GM21367 (cell line): Measurements from ENCODE around the gene AGPAT2.

Experiments
- ATAC-seq: cut with Tn5 transposase; IDR thresholded peaks from one replicate; pipeline ENCODE4 v1.9.1; 2021; ENCODE audit not compliant: unreplicated experiment

AGPAT2 gene

DNA sequence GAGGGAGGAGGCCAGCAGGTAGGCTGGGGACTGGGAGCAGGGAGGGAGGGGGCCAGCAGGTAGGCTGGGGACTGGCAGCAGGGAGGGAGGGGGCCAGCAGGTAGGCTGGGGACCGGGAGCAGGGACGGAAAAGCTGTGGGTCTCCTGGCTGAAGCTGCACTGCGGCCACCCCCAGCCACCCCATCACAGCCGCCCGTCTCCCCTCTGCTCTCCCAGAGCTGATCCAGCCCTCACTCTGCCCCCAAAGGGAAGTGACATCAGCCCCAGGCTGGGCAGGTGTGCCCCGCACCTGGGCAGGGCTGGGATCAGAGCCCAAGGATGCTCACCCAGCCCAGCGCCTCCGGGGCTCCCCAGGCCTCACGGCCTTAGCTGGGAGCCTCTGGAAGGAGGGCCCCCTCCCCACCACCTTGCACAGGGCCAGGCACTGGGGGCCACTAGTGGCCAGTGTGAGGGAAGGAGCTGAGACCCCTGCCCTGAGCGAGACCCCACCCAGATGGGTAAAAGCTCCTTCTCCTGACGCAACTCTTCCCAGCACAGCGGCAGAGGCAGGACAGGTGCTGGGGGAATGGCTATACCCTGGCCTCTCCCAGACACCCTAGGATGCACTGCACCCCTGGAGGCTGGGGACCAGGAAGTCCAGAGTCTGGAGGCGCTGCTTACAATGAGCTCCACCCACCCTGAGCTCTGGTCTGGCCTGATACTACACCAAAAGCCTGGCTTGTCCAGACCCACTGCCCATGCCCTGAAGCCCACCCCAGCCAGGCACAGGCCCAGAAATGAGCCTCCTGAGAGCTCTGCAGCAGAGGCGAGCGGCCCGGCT, 11.6 kb downstream of the AGPAT2 start:
- no peak for ATAC-seq

DNA sequence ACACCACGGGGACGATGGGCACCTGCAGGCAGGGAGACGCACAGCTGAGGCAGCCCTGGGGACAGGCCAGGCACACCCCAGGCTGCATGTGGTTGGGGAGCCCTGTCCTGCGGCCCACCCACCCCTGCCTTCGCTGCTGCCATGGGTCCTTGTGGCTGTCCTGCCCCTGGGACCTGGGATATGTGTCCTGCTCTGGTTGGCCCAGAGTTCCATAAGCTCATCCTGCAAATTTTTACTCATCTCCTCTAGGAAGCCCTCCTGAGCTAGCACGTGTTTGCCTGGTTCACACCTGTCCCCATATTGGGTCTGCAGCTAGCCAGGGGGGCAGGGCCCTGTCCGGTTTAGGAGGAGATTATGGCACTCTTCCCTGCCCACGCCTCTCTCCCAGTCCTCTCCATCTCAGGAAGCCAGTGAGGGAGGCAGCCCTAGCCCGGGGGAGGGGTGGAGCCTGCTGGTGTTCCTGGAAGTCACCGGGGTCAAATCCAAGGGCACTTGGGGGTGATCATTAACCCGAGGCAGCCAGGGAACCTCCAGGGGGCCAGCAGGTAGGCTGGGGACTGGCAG, 12.4 kb downstream of the AGPAT2 start:
- ATAC-seq, result no peak

DNA sequence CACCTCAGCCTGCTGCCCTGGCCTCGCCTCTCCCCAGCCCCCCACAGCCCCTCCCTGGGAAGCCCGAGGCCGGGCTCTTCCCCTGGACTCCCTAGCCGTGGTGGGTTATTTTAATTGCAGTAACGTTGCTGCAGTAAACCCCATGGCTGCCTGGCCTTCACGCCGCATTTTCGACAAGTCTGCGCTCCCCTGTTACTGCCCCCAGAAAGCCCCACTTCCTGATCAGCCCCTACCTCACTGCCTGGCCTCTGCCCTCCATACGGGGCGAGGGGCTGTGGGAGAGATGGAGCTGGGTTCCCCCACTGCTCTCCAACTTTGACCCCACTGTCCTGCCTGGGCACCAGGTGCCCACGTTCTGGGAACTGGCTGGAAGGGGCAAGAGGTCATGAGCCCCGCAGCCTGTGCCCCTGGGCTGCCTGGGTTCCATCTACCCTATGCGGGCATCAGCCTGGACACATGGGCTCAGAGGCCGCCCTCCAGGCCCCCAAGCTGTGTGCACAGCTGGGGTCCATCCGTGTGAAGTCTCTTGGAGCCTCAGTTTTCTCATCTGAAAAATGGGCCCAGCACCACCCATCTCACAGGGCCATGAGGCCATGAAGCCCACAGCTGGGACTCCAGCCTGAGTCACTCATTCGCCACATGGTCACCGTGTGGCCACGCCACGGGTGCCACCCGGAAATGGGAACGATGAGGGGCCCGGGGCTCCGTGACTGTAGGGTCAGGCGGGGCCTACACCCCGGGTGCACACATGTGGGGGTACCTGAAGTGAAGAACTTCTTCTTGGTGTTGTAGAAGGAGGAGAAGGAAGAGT, 13.1 kb downstream of the AGPAT2 start:
- ATAC-seq, result no peak

DNA sequence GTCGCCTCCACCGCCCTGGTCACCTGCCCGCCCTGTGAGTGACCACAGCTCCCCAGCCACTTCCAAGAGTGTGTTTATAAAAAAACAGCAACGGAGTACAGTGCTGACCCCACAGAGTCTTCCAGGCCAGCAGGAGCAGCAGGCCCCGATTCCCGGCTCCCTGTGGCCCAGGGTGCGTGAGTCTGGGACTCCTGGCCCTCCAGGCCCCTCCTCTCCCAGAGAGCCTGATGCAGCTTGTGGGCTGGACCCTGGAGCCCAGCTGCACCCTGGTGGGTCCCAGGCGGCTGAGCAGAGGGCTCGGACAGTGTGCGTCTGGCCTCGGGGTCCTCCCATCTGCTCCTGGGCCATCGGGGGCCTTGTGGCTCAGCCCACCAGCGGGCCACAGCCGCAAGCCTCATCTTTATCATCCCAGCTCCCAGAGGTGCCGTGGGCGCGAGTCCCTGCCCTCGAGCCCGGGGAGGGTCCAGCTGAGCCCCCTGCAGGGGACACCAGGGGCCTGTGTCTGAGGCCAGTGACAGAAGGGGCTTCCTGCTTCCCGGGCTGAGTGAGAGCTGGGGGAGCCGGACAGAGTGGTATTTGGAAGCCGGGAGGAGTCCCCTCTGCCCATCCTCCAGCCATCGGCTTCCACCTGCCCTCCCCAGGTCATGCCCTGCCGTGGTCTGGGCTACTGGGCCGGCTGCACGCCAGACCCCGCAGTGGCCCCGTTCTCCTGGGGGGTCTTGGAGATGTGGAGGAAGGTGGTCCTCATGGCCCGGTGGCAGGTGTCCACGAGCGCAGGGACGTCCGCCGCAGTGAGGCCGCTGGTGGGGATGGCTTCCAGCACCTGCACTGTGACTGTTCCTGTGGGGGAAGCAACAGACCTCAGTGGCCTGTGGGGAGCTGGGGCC, 13.9 kb downstream of the AGPAT2 start:
- ATAC-seq, result no peak

DNA sequence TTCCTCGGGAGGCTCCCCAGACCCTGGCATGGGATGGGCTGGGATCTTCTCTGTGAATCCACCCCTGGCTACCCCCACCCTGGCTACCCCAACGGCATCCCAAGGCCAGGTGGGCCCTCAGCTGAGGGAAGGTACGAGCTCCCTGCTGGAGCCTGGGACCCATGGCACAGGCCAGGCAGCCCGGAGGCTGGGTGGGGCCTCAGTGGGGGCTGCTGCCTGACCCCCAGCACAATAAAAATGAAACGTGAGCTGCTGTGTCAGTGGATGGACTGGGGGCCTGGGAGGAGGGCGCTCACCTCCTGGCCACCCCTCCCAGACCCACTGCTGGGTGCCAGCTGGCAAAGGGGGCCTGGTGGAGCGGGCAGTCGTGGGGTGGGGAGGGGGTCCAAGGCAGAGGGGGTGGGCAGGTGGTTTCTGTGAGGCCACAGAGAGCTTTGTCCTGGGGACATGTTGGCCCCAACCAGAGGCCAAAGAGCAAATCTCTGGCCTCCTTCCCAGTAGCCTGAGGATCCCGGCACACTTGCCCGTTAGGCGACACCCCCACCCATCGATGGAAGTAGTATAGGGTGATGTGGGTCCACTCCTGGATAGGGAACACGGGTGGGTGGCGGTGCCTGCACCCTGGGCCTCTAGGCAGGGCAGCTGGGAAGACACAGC, 14.7 kb downstream of the AGPAT2 start:
- ATAC-seq, result no peak

GRCh38 chr9:136671646-136672430, 15.4 kb downstream of the AGPAT2 start:
- ATAC-seq, result no peak

- ATAC-seq, result no peak
Measured at GRCh38 chr9:136671254-136671614, 16.0 kb downstream of the AGPAT2 start.

DNA sequence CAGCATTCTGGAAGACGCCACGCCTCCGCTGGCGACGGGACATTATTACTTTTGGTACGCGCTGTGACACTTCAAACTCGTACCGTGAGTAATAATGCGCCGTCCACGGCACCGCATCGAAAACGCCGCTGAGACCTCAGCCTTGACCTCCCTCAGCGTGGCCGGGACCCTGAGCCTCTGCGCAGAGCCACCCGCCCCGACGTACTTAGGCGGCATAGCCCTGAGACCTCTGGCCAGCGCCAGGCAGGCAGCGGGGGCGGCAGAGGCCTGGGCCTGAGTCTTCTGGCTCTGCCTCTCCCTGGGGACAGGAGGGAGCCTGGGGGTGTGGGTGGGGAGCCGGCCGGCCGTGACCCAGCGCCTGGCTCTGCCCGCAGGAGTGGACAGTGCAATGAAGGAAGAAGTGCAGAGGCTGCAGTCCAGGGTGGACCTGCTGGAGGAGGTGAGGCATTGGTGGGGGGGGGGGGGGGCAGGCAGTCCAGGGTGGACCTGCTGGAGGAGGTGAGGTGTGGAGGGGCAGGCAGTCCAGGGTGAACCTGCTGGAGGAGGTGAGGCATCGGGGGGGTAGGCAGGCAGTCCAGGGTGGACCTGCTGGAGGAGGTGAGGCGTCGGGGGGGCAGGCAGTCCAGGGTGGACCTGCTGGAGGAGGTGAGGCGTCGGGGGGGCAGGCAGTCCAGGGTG, 16.5 kb downstream of the AGPAT2 start:
- no peak for ATAC-seq

DNA sequence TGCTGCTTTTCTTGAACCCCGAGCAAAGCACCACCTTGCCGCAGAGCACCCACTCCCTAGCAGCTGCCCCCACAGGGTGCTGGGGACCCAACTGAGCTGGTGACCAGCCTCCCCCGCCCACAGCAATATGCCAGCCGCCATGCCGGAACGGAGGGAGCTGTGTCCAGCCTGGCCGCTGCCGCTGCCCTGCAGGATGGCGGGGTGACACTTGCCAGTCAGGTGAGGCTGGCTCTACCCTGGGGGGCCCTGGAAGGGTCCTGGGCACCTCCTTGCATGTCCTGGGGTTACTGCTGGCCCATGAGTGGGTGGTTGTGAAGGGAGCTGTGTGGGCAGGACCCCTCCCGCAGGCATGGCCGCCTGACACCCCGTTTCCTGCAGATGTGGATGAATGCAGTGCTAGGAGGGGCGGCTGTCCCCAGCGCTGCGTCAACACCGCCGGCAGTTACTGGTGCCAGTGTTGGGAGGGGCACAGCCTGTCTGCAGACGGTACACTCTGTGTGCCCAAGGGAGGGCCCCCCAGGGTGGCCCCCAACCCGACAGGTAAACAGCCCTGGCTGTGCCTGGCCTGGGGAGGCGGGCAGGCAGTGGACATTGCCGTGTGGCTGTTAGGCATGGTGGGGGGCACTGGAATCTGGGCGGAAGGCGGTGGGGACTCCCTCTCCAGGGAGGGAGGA, 17.3 kb downstream of the AGPAT2 start:
- no peak for ATAC-seq

DNA sequence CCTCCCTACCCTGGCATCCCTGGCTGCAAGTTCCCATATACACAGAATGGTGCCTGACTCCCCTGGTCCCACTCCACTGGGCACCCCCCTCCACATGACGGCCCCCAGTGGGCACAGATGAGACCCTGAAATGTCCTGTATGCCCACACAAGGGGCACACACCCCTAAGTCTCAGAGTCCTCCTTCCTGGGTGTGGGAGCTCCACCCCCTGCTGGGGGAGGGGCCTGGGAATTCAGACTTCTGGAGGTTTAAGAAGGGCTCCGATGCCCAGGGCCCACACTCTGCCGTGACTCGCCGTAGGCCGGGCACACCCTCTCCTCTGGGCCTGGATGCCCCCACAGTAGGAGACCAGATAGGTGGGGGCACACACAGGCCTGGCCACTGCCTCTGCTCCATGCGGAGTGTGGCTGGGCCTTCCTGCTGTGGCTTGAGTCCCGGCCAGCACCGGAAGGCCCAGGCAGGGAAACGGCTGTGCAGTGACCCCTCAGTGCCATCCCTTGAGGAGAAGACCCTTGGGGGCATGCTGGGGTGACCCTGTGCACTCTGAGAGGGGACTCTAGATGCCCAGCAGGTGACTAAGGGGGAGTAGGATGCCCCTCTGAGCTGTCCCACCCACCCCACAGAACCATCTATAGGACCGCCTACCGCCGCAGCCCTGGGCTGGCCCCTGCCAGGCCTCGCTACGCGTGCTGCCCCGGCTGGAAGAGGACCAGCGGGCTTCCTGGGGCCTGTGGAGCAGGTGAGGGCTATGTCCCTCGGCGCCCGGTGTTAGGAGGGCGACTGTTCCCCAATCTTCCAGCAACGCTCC, 18.1 kb downstream of the AGPAT2 start:
- ATAC-seq, result no peak

DNA sequence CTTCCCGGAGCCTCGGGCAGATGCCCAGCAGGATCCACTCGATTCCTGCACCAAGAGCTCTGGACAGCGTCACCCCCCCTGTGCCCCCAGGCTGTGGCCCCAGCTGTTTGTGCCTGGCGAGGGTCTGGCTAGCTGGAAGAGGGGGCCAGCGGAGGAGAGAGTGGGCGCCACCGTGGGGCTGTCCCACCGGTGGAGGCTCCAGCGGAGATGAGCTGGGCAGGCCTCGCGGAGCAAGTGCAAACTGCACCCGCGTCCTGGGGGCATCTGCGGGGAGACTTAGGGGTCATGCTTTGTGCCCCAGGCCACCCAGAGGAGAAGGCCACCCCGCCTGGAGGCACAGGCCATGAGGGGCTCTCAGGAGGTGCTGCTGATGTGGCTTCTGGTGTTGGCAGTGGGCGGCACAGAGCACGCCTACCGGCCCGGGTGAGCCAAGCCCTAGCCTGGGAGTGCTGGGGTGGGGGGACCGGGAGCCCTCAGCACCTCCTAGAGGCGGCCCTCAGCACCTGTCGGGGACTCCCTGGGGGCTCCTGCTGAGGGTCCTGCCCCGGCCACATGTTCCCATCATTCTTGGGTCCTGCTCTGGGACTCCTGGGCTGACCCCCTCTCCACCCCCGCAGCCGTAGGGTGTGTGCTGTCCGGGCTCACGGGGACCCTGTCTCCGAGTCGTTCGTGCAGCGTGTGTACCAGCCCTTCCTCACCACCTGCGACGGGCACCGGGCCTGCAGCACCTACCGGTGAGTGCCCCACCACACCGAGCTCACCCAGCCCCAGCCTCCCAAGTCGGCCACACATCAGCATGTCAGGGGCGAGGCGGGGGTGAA, 19.1 kb downstream of the AGPAT2 start:
- ATAC-seq, result no peak

DNA sequence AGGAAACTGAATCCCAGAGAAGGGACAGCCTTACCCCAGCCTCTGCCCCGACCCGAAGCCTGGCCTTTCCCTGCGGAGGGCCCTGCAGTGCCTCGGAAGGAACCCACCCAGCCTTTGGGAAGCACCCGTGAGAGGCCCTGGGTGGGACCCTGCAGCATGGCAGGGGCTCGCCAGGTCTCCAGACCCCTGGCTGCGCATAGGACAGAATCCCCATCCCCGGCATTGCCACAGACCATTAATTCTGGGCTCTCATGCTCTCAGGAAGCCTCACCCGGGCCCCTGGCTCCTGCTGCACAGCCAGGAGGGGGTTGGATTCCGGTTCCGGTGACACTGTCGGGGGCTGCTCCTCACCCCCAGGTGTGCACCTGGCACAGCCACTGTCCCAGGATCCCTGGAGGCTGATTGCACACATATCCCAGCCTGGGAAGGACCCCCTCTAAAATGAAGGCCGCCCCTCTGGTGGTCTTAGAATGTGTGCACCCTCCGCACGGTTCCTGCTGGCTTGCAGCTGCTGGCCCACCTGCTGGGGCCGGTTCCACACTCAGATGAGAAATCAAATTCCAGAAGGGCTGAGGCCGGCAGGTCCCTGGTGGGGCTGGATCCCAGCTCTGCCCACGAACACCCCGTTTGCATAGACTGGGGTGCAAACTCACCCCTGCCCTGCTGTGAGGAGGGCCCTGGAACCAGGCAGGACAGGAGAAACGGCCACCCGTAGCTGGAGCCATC, 19.9 kb downstream of the AGPAT2 start:
- ATAC-seq, result no peak

GRCh38 chr9:136666372-136667213, 20.7 kb downstream of the AGPAT2 start:
- ATAC-seq, result no peak

GRCh38 chr9:136665704-136666371, 21.4 kb downstream of the AGPAT2 start:
- ATAC-seq, result no peak
